H1 (cell line): Measurements from ENCODE around the gene GSPT1. TPM values are rescaled to one million over a fixed set of nuclear protein-coding genes. Genes with fewer than 3 reads are reported as not detected.
"Not testable (repeated sequence)": the region's sequence is repeated elsewhere in the genome, so short reads cannot be mapped to it uniquely, and the experiment has no call there.

Source experiments
- CTCF ChIA-PET: fragments of 300-600 bp; sonication (Branson Sonifier 250); formaldehyde crosslinking; loops from one replicate; lab custom pipeline; 2021; ENCODE audit not compliant: partially characterized antibody; lab: Charles Lee
- POLR2A ChIA-PET: fragments of 300-600 bp; sonication (Branson Sonifier 250); formaldehyde crosslinking; loops from one replicate; lab custom pipeline; 2021; ENCODE audit warnings: inconsistent platforms; ENCODE audit not compliant: partially characterized antibody; lab: Charles Lee
- DNase-seq, 2 experiments: peaks; one replicate each; pipeline versions ENCODE4 v3.0.0 to v3.0.0-alpha.2; 2010 to 2022; ENCODE audit warnings: low spot score in 2 of 2, low read depth in 1 of 2, mixed read lengths in 1 of 2
- FAIRE-seq: peaks from 2 replicates; lab custom pipeline; 2011; peaks lifted over from hg19 to GRCh38; lab: Jason Lieb, UNC
- H2AFZ ChIP-seq: 2 replicates; pipeline ENCODE4 v1.8.1; 2012; ENCODE audit warnings: low read length, inconsistent platforms
- H2AK5ac ChIP-seq: 2 replicates; pipeline ENCODE4 v1.6.1; 2013; ENCODE audit warnings: low read depth, low read length
- H2BK120ac ChIP-seq: replicated peaks from 2 replicates; pipeline ENCODE3; 2013; ENCODE audit warnings: low read depth, low read length, inconsistent platforms
- H2BK12ac ChIP-seq: 2 replicates; pipeline ENCODE4 v1.6.1; 2013; ENCODE audit warnings: low read depth, low read length
- H2BK15ac ChIP-seq: 2 replicates; pipeline ENCODE4 v1.6.1; 2013; ENCODE audit warnings: low read length
- H2BK20ac ChIP-seq: 2 replicates; pipeline ENCODE4 v1.6.1; 2013; ENCODE audit warnings: low read length
- H2BK5ac ChIP-seq: 2 replicates; pipeline ENCODE4 v1.6.1; 2013; ENCODE audit warnings: low read depth, low read length
- H3K14ac ChIP-seq: 2 replicates; pipeline ENCODE4 v1.6.1; 2013; ENCODE audit warnings: inconsistent platforms; ENCODE audit not compliant: insufficient read length
- H3K18ac ChIP-seq: 2 replicates; pipeline ENCODE4 v1.6.1; 2013; ENCODE audit warnings: low read length; ENCODE audit errors: extremely low read depth
- H3K23ac ChIP-seq: 2 replicates; pipeline ENCODE4 v1.6.1; 2013; ENCODE audit warnings: inconsistent platforms; ENCODE audit not compliant: insufficient read length
- H3K23me2 ChIP-seq: 2 replicates; pipeline ENCODE4 v1.6.1; 2013; ENCODE audit warnings: low read depth, low read length
- H3K27ac ChIP-seq: 2 replicates; pipeline ENCODE4 v1.6.1; 2011; ENCODE audit warnings: low read depth, low read length, inconsistent platforms
- H3K27me3 ChIP-seq, 4 experiments: replicated peaks in 1 of 4; 1 replicate in 1 of 4; 2 replicates in 3 of 4; pipeline versions ENCODE4 v1.6.1 to v1.8.1; 2011 to 2013; ENCODE audit warnings: low read length in 3 of 4, mild to moderate bottlenecking in 3 of 4, inconsistent platforms in 2 of 4, mixed read lengths in 2 of 4, moderate library complexity in 1 of 4; ENCODE audit not compliant: control insufficient read depth in 3 of 4, insufficient read depth in 3 of 4; ENCODE audit errors: extremely low read depth in 1 of 4
- H3K36me3 ChIP-seq, 4 experiments: 2 replicates each; pipeline versions ENCODE4 v1.6.1 to v1.8.1; 2011 to 2013; ENCODE audit warnings: mild to moderate bottlenecking in 4 of 4, low read length in 3 of 4, moderate library complexity in 2 of 4, control low read depth in 1 of 4, inconsistent platforms in 1 of 4; ENCODE audit not compliant: insufficient read depth in 4 of 4, control insufficient read depth in 2 of 4
- H3K4ac ChIP-seq: replicated peaks from 2 replicates; pipeline ENCODE3; 2013; ENCODE audit warnings: low read length, low read depth, mixed read lengths, inconsistent platforms; ENCODE audit not compliant: insufficient read length
- H3K4me1 ChIP-seq, 4 experiments: replicated peaks in 1 of 4; 1 replicate in 1 of 4; 2 replicates in 3 of 4; pipeline versions ENCODE4 v1.6.1 to v1.8.1; 2011 to 2013; ENCODE audit warnings: low read length in 3 of 4, inconsistent platforms in 2 of 4, mixed read lengths in 1 of 4; ENCODE audit not compliant: insufficient read depth in 4 of 4, control insufficient read depth in 3 of 4
- H3K4me2 ChIP-seq, 2 experiments: 2 replicates each; pipeline versions ENCODE4 v1.6.1 to v1.8.1; 2011 to 2013; ENCODE audit warnings: low read depth in 2 of 2, low read length in 2 of 2, control low read depth in 1 of 2, inconsistent platforms in 1 of 2, mild to moderate bottlenecking in 1 of 2; ENCODE audit not compliant: insufficient read depth in 1 of 2
- H3K4me3 ChIP-seq, 4 experiments: fragments of 200-600, 300-600 bp in 1 of 4; sonication (generic), shearing (Covaris generic), sonication (Bioruptor Twin) in 1 of 4; 2 replicates each; pipeline versions ENCODE4 v1.5.1 to v1.8.1; 2011 to 2016; ENCODE audit warnings: low read length in 4 of 4, low read depth in 3 of 4, control low read depth in 2 of 4, inconsistent platforms in 2 of 4, mild to moderate bottlenecking in 2 of 4, mixed read lengths in 1 of 4, moderate library complexity in 1 of 4; ENCODE audit not compliant: insufficient read depth in 2 of 4; ENCODE audit errors: extremely low read depth in 1 of 4
- H3K56ac ChIP-seq: replicated peaks from 2 replicates; pipeline ENCODE3; 2013; ENCODE audit warnings: low read depth, mild to moderate bottlenecking, mixed read lengths, low read length, inconsistent platforms; ENCODE audit not compliant: insufficient read length
- H3K79me1 ChIP-seq: 2 replicates; pipeline ENCODE4 v1.6.1; 2013; ENCODE audit warnings: low read depth, low read length, control low read depth
- H3K79me2 ChIP-seq, 2 experiments: 2 replicates each; pipeline versions ENCODE4 v1.6.1 to v1.8.1; 2012 to 2013; ENCODE audit warnings: low read length in 2 of 2, mild to moderate bottlenecking in 2 of 2, inconsistent platforms in 1 of 2; ENCODE audit not compliant: insufficient read depth in 2 of 2, control insufficient read depth in 1 of 2
- H3K9ac ChIP-seq, 4 experiments: replicated peaks in 1 of 4; 1 replicate in 1 of 4; 2 replicates in 3 of 4; pipeline versions ENCODE4 v1.6.1 to v1.8.1; 2011 to 2013; ENCODE audit warnings: low read depth in 3 of 4, low read length in 3 of 4, control low read depth in 2 of 4, mild to moderate bottlenecking in 2 of 4, moderate library complexity in 2 of 4, inconsistent platforms in 1 of 4; ENCODE audit errors: extremely low read depth in 1 of 4
- H3K9me3 ChIP-seq, 2 experiments: 2 replicates each; pipeline versions ENCODE4 v1.6.1 to v1.8.1; 2012 to 2013; ENCODE audit warnings: mild to moderate bottlenecking in 2 of 2, moderate library complexity in 2 of 2, control low read depth in 1 of 2, inconsistent platforms in 1 of 2, low read depth in 1 of 2, low read length in 1 of 2, mixed read lengths in 1 of 2; ENCODE audit not compliant: insufficient read depth in 2 of 2
- H4K20me1 ChIP-seq, 2 experiments: replicated peaks in 1 of 2; 2 replicates each; pipeline versions ENCODE3 to v1.8.1; 2011 to 2013; ENCODE audit warnings: inconsistent platforms in 2 of 2, low read length in 2 of 2, mild to moderate bottlenecking in 1 of 2; ENCODE audit not compliant: insufficient read depth in 2 of 2, control insufficient read depth in 1 of 2
- H4K5ac ChIP-seq: 2 replicates; pipeline ENCODE4 v1.6.1; 2013; ENCODE audit warnings: low read length, low read depth, mixed read lengths, inconsistent platforms; ENCODE audit not compliant: insufficient read length
- H4K8ac ChIP-seq: 2 replicates; pipeline ENCODE4 v1.8.0; 2013; ENCODE audit warnings: mild to moderate bottlenecking, moderate library complexity, low read length, inconsistent platforms; ENCODE audit not compliant: insufficient read depth; ENCODE audit errors: extremely low read depth
- H4K91ac ChIP-seq: replicated peaks from 2 replicates; pipeline ENCODE3; 2013; ENCODE audit warnings: low read length, mixed read lengths, inconsistent platforms; ENCODE audit not compliant: insufficient read length
- BCL11A ChIP-seq, 2 experiments: IDR thresholded peaks; one replicate each; pipeline ENCODE4 v1.6.1; 2011; ENCODE audit warnings: low read depth in 2 of 2, low read length in 2 of 2, mild to moderate bottlenecking in 2 of 2
- BRCA1 ChIP-seq: IDR thresholded peaks from 2 replicates; pipeline ENCODE4 v1.6.1; 2012; ENCODE audit warnings: low read depth, low read length, improper control_type of control experiment
- CTCF ChIP-seq, 3 experiments: IDR thresholded peaks; 1 replicate in 2 of 3; 2 replicates in 1 of 3; pipeline versions ENCODE4 v1.5.1 to v1.6.1; 2011; ENCODE audit warnings: low read length in 3 of 3, mild to moderate bottlenecking in 3 of 3, inconsistent platforms in 2 of 3, low read depth in 1 of 3, moderate library complexity in 1 of 3; ENCODE audit not compliant: insufficient read depth in 1 of 3; ENCODE audit errors: control extremely low read depth in 1 of 3
- JUND ChIP-seq: IDR thresholded peaks from 2 replicates; pipeline ENCODE4 v1.6.1; 2011; ENCODE audit warnings: mild to moderate bottlenecking, improper control_type of control experiment, low read length
- MAX ChIP-seq: IDR thresholded peaks from 2 replicates; pipeline ENCODE4 v1.6.1; 2012; ENCODE audit warnings: inconsistent platforms
- NANOG ChIP-seq: IDR thresholded peaks from 2 replicates; pipeline ENCODE4 v1.6.1; 2011; ENCODE audit warnings: low read length, low read depth, mild to moderate bottlenecking, inconsistent platforms; ENCODE audit not compliant: insufficient read depth, poor library complexity, severe bottlenecking
- SIRT6 ChIP-seq: IDR thresholded peaks from one replicate; pipeline ENCODE4 v1.7.1; 2012; ENCODE audit warnings: low read length, inconsistent platforms
- USF2 ChIP-seq: IDR thresholded peaks from 2 replicates; pipeline ENCODE4 v1.6.1; 2011; ENCODE audit warnings: low read length, improper control_type of control experiment
- WGBS, 2 experiments: shearing (Covaris generic) in 1 of 2; methylation state at CpG; one replicate each; pipeline versions ENCODE4 v1.1.6 to v1.1.7; 2013 to 2015; ENCODE audit warnings: low lambda C conversion rate in 2 of 2, mixed read lengths in 2 of 2, inconsistent platforms in 1 of 2, low coverage in 1 of 2, missing lambda C conversion rate in 1 of 2; ENCODE audit not compliant: insufficient replicate concordance in 2 of 2, insufficient coverage in 1 of 2, insufficient read length in 1 of 2; ENCODE audit errors: extremely low coverage in 1 of 2, missing lambda C conversion rate in 1 of 2; 5-methylcytosine and 5-hydroxymethylcytosine counted together
- polyA plus RNA-seq, 7 experiments: library from polyadenylated mRNA; depleted of rRNA in 3 of 7; stranded (reverse) in 5 of 7; unstranded in 2 of 7; fragments of >200 nt in 5 of 7; fragments of 200-250 nt in 2 of 7; gene quantifications; 1 replicate in 5 of 7; 2 replicates in 1 of 7; 4 replicates in 1 of 7; pipeline versions ENCODE4 v1.2.1 to v1.2.3, GENCODE V29; 2011 to 2013; ENCODE audit warnings: missing spikeins in 2 of 7, mixed read lengths in 2 of 7
- total RNA-seq: library from RNA; stranded (reverse); fragmentation: NEBNext Ultra II Directional; extraction: Animal tissue kit (Norgen Biotek cat#: 25700); gene quantifications from 2 replicates; pipeline ENCODE4 v1.2.1, GENCODE V29; 2021

GSPT1 gene
- total and polyA plus RNA-seq, 2 of the 8 experiments (the other 6 are each of a cell fraction or from before 2014, with no cell fraction given): 51.0 to 204 TPM

- TF ChIP-seq CTCF (IDR thresholded peaks at IDR 0.05; ENCODE audit: control extremely low read depth in 1 of 3, insufficient read depth in 1 of 3, low read depth in 1 of 3, low read length in 3 of 3): no peak
- TF ChIP-seq JUND: no peak
- no peak for TF ChIP-seq MAX
- TF ChIP-seq NANOG: no peak
- TF ChIP-seq BRCA1: no peak
- no peak for TF ChIP-seq SIRT6
- TF ChIP-seq USF2: no peak
- TF ChIP-seq BCL11A (IDR thresholded peaks at IDR 0.05; ENCODE audit: low read depth in 2 of 2, low read length in 2 of 2): no peak
- TF ChIP-seq, all 59 proteins: peak for 0
Observed at GRCh38 chr16:11819798-11820197, 96.0 kb downstream of the GSPT1 start (continued).

GRCh38 chr16:11818970-11819369 is 96.8 kb downstream of the GSPT1 start:
- H2BK5ac ChIP-seq, H4K8ac ChIP-seq, H2BK15ac ChIP-seq, H2AK5ac ChIP-seq, FAIRE-seq, H3K14ac ChIP-seq, CTCF ChIA-PET, H3K27ac ChIP-seq, H2BK12ac ChIP-seq, H2AFZ ChIP-seq, H2BK20ac ChIP-seq, H2BK120ac ChIP-seq, H3K79me2 ChIP-seq, H3K56ac ChIP-seq, DNase-seq, H3K23me2 ChIP-seq, H3K9me3 ChIP-seq, H4K5ac ChIP-seq, H3K4me3 ChIP-seq, H3K4ac ChIP-seq, H3K23ac ChIP-seq, H3K79me1 ChIP-seq, H3K18ac ChIP-seq, H3K27me3 ChIP-seq, H4K20me1 ChIP-seq, H4K91ac ChIP-seq, H3K4me2 ChIP-seq, H3K9ac ChIP-seq, H3K4me1 ChIP-seq, H3K36me3 ChIP-seq: not testable (repeated sequence)
- 94% methylated on average over 11 of the region's 13 CpGs; no CpG with 5 or more reads in 1 of the 2 experiments for WGBS, 2 experiments
- POLR2A ChIA-PET: interaction anchor here (1.0 kb wide), 2 partner anchors 34 to 77 kb away, joined by 3 read pairs; partner anchors contain the start of gene TXNDC11
